GM12878 (cell line): ENCODE measurements around the gene AFMID. TPM values are rescaled to one million over a fixed set of nuclear protein-coding genes. Genes with fewer than 3 reads are reported as not detected.

Source experiments
- CBX3 ChIP-seq: fragments of 200-600 bp; sonication (generic); IDR thresholded peaks from 2 replicates; pipeline ENCODE4 v1.6.1; 2016; ENCODE audit warnings: low read depth, borderline replicate concordance
- CEBPZ ChIP-seq: fragments of 150-350 bp; IDR thresholded peaks from 2 replicates; pipeline ENCODE4 v1.6.1; 2016; ENCODE audit warnings: low read depth, low read length
- FOS ChIP-seq: IDR thresholded peaks from 3 replicates; pipeline ENCODE4 v1.6.1; 2011; ENCODE audit warnings: borderline replicate concordance; ENCODE audit not compliant: insufficient read length; ENCODE audit errors: extremely low read depth
- GATAD2B ChIP-seq: fragments of 450-650 bp; conservative IDR thresholded peaks from 2 replicates; pipeline ENCODE4 v1.6.1; 2017; ENCODE audit warnings: low read depth, mild to moderate bottlenecking, moderate library complexity
- HDAC2 ChIP-seq: fragments of 200-600 bp; sonication (generic); IDR thresholded peaks from 2 replicates; pipeline ENCODE4 v1.6.1; 2017
- MEF2A ChIP-seq: IDR thresholded peaks from 2 replicates; pipeline ENCODE4 v1.6.1; 2011; ENCODE audit warnings: low read depth, mild to moderate bottlenecking, low read length, moderate library complexity; ENCODE audit not compliant: insufficient read depth
- NBN ChIP-seq: fragments of 450-650 bp; IDR thresholded peaks from 2 replicates; pipeline ENCODE4 v1.6.1; 2016
- NFXL1 ChIP-seq: fragments of 450-650 bp; IDR thresholded peaks from 2 replicates; pipeline ENCODE4 v1.6.1; 2017; ENCODE audit warnings: antibody characterized with exemption, mild to moderate bottlenecking, borderline replicate concordance
- NR2C1 ChIP-seq: fragments of 450-650 bp; IDR thresholded peaks from 2 replicates; pipeline ENCODE4 v1.6.1; 2017; ENCODE audit warnings: antibody characterized with exemption, mild to moderate bottlenecking, moderate library complexity
- RB1 ChIP-seq: fragments of 450-650 bp; formaldehyde crosslinking; IDR thresholded peaks from 2 replicates; pipeline ENCODE4 v1.6.1; 2017; ENCODE audit warnings: mild to moderate bottlenecking, borderline replicate concordance
- TARDBP ChIP-seq: IDR thresholded peaks from 2 replicates; pipeline ENCODE4 v1.6.1; 2016; ENCODE audit warnings: borderline replicate concordance
- ZNF622 ChIP-seq: fragments of 450-650 bp; IDR thresholded peaks from 2 replicates; pipeline ENCODE4 v1.6.1; 2017; ENCODE audit warnings: mild to moderate bottlenecking, inconsistent platforms
- polyA plus RNA-seq, 11 experiments: library from polyadenylated mRNA; depleted of rRNA in 4 of 11; unstranded in 6 of 11; stranded (reverse) in 5 of 11; fragments of >200 nt; fragmentation: Nextera tagmentation in 4 of 11; fragmentation: Illumina TruSeq in 1 of 11; extraction: Ambion mirVana in 4 of 11; extraction: Trizol in 1 of 11; gene quantifications; 1 replicate in 1 of 11; 2 replicates in 10 of 11; pipeline versions ENCODE4 v1.2.1 to v1.2.3, GENCODE V29; 2011 to 2016; ENCODE audit warnings: inconsistent platforms in 2 of 11, missing spikeins in 2 of 11, low read depth in 1 of 11
- total RNA-seq, 4 experiments: library from RNA; depleted of rRNA in 3 of 4; stranded (reverse); fragments of >200 nt in 3 of 4; fragmentation: Illumina TruSeq in 1 of 4; extraction: Trizol in 1 of 4; gene quantifications; 2 replicates each; pipeline versions ENCODE4 v1.2.1 to v1.2.3, GENCODE V29; 2013 to 2021
- TF ChIP-seq, protein P1 (sequence below): IDR thresholded peaks from 2 replicates; pipeline ENCODE4 v1.6.1; 2011; ENCODE audit warnings: borderline replicate concordance, low read depth, mild to moderate bottlenecking, moderate library complexity, low read length; ENCODE audit not compliant: insufficient read depth, poor library complexity, severe bottlenecking
- TF ChIP-seq, protein P2 (sequence below): fragments of 450-650 bp; IDR thresholded peaks from 2 replicates; pipeline ENCODE4 v1.6.1; 2016; ENCODE audit warnings: mild to moderate bottlenecking, moderate library complexity, borderline replicate concordance
- TF ChIP-seq, protein P3 (sequence below): IDR thresholded peaks from 2 replicates; pipeline ENCODE4 v1.6.1; 2011; ENCODE audit warnings: low read depth, low read length, improper control_type of control experiment, borderline replicate concordance
- TF ChIP-seq, protein P4 (sequence below): fragments of 450-650 bp; IDR thresholded peaks from 2 replicates; pipeline ENCODE4 v1.6.1; 2016; ENCODE audit warnings: mild to moderate bottlenecking

The AFMID gene
- total and polyA plus RNA-seq, 10 of the 15 experiments (the other 5 are each of a cell fraction or from before 2014, with no cell fraction given) = 36.1 to 98.8 (median 51.6) TPM

- TF ChIP-seq, protein P1, sequence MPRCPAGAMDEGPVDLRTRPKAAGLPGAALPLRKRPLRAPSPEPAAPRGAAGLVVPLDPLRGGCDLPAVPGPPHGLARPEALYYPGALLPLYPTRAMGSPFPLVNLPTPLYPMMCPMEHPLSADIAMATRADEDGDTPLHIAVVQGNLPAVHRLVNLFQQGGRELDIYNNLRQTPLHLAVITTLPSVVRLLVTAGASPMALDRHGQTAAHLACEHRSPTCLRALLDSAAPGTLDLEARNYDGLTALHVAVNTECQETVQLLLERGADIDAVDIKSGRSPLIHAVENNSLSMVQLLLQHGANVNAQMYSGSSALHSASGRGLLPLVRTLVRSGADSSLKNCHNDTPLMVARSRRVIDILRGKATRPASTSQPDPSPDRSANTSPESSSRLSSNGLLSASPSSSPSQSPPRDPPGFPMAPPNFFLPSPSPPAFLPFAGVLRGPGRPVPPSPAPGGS = no peak
- TF ChIP-seq CEBPZ (no peak), TARDBP (no peak), GATAD2B (peak; percentile 46), MEF2A (no peak), NR2C1 (no peak), HDAC2 (no peak), RB1 (peak; percentile 91; the same call in 1 of the 2 replicates), NFXL1 (no peak), ZNF622 (no peak), NBN (no peak), CBX3 (no peak), FOS (no peak)
- TF ChIP-seq, protein P2, sequence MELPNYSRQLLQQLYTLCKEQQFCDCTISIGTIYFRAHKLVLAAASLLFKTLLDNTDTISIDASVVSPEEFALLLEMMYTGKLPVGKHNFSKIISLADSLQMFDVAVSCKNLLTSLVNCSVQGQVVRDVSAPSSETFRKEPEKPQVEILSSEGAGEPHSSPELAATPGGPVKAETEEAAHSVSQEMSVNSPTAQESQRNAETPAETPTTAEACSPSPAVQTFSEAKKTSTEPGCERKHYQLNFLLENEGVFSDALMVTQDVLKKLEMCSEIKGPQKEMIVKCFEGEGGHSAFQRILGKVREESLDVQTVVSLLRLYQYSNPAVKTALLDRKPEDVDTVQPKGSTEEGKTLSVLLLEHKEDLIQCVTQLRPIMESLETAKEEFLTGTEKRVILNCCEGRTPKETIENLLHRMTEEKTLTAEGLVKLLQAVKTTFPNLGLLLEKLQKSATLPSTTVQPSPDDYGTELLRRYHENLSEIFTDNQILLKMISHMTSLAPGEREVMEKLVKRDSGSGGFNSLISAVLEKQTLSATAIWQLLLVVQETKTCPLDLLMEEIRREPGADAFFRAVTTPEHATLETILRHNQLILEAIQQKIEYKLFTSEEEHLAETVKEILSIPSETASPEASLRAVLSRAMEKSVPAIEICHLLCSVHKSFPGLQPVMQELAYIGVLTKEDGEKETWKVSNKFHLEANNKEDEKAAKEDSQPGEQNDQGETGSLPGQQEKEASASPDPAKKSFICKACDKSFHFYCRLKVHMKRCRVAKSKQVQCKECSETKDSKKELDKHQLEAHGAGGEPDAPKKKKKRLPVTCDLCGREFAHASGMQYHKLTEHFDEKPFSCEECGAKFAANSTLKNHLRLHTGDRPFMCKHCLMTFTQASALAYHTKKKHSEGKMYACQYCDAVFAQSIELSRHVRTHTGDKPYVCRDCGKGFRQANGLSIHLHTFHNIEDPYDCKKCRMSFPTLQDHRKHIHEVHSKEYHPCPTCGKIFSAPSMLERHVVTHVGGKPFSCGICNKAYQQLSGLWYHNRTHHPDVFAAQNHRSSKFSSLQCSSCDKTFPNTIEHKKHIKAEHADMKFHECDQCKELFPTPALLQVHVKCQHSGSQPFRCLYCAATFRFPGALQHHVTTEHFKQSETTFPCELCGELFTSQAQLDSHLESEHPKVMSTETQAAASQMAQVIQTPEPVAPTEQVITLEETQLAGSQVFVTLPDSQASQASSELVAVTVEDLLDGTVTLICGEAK = no peak
- TF ChIP-seq, protein P3, sequence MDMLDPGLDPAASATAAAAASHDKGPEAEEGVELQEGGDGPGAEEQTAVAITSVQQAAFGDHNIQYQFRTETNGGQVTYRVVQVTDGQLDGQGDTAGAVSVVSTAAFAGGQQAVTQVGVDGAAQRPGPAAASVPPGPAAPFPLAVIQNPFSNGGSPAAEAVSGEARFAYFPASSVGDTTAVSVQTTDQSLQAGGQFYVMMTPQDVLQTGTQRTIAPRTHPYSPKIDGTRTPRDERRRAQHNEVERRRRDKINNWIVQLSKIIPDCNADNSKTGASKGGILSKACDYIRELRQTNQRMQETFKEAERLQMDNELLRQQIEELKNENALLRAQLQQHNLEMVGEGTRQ = no peak; the same call in 1 of the 2 replicates
- TF ChIP-seq, protein P4, sequence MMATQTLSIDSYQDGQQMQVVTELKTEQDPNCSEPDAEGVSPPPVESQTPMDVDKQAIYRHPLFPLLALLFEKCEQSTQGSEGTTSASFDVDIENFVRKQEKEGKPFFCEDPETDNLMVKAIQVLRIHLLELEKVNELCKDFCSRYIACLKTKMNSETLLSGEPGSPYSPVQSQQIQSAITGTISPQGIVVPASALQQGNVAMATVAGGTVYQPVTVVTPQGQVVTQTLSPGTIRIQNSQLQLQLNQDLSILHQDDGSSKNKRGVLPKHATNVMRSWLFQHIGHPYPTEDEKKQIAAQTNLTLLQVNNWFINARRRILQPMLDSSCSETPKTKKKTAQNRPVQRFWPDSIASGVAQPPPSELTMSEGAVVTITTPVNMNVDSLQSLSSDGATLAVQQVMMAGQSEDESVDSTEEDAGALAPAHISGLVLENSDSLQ = no peak
Measured at GRCh38 chr17:78250891-78251772, 64.0 kb downstream of the AFMID start (continued).
